CD4-positive, alpha-beta T cell (primary cell): ENCODE data around the gene MGA. TPM values are rescaled to one million over a fixed set of nuclear protein-coding genes. Genes with fewer than 3 reads are reported as not detected.

Experiments used
- ATAC-seq: fragments of 200-7000 bp; cut with Tn5 transposase; one replicate; pipeline ENCODE4 v1.10.0; 2022; ENCODE audit warnings: mild to moderate bottlenecking; ENCODE audit not compliant: poor library complexity
- CTCF ChIA-PET: fragments of 350-600 bp; sonication (Branson Sonifier 250); formaldehyde crosslinking; loops from one replicate; lab custom pipeline; 2021; ENCODE audit warnings: antibody characterized with exemption, inconsistent platforms; lab: Charles Lee
- POLR2A ChIA-PET: fragments of 350-600 bp; sonication (Branson Sonifier 250); formaldehyde crosslinking; loops from one replicate; lab custom pipeline; 2021; ENCODE audit warnings: antibody characterized with exemption, inconsistent platforms; lab: Charles Lee
- DNase-seq, 14 experiments: peaks; one replicate each; pipeline ENCODE4 v3.0.0-alpha.2; 2013 to 2020; ENCODE audit warnings: mixed read lengths in 2 of 14
- H3K27ac ChIP-seq, 2 donors: one replicate each; pipeline versions ENCODE4 v1.5.1 to v1.7.0; 2013; ENCODE audit warnings: low read length in 2 of 2, low read depth in 1 of 2, mild to moderate bottlenecking in 1 of 2
- H3K27me3 ChIP-seq, 2 experiments: 1 replicate in 1 of 2; 2 replicates in 1 of 2; pipeline versions ENCODE4 v1.6.1 to v1.7.0; 2013; ENCODE audit warnings: low read length in 2 of 2, control low read depth in 1 of 2, mild to moderate bottlenecking in 1 of 2, moderate library complexity in 1 of 2; ENCODE audit not compliant: insufficient read depth in 2 of 2, control insufficient read depth in 1 of 2
- H3K36me3 ChIP-seq: one replicate; pipeline ENCODE4 v1.6.1; 2013; ENCODE audit warnings: low read length, control low read depth; ENCODE audit not compliant: insufficient read depth
- H3K4me1 ChIP-seq: one replicate; pipeline ENCODE4 v1.6.1; 2013; ENCODE audit warnings: low read length, control low read depth; ENCODE audit not compliant: insufficient read depth
- H3K4me3 ChIP-seq: one replicate; pipeline ENCODE4 v1.5.1; 2013; ENCODE audit warnings: mild to moderate bottlenecking, low read length, moderate library complexity
- H3K9me3 ChIP-seq, 2 experiments: 1 replicate in 1 of 2; 2 replicates in 1 of 2; pipeline versions ENCODE4 v1.6.1 to v1.7.0; 2013; ENCODE audit warnings: low read length in 2 of 2, mild to moderate bottlenecking in 2 of 2, control low read depth in 1 of 2, moderate library complexity in 1 of 2; ENCODE audit not compliant: control insufficient read depth in 1 of 2, insufficient read depth in 1 of 2
- H3K27ac Mint-ChIP-seq: one replicate; pipeline ENCODE4 v1.8.0; 2020; ENCODE audit warnings: mixed read lengths
- H3K27me3 Mint-ChIP-seq: one replicate; pipeline ENCODE4 v1.8.0; 2021; ENCODE audit warnings: mixed read lengths
- H3K36me3 Mint-ChIP-seq: one replicate; pipeline ENCODE4 v1.8.0; 2021; ENCODE audit warnings: low read depth, mixed read lengths
- H3K4me1 Mint-ChIP-seq: one replicate; pipeline ENCODE4 v1.8.0; 2021; ENCODE audit warnings: low read depth, mixed read lengths
- H3K4me3 Mint-ChIP-seq: one replicate; pipeline ENCODE4 v1.8.0; 2020; ENCODE audit warnings: mild to moderate bottlenecking, mixed read lengths
- H3K9me3 Mint-ChIP-seq: one replicate; pipeline ENCODE4 v1.8.0; 2020; ENCODE audit warnings: mixed read lengths
- CTCF ChIP-seq: fragments of 200-600 bp; IDR thresholded peaks from one replicate; pipeline ENCODE4 v1.8.0; 2022; ENCODE audit warnings: antibody characterized with exemption, mild to moderate bottlenecking
- intact Hi-C, 2 experiments: fragments of 100-400 bp; cut with DNase I in 1 of 2; cut with micrococcal nuclease in 1 of 2; formaldehyde crosslinking; loops; one replicate each; pipeline versions ENCODE4 v1.15.1 to v1.9.0; 2023 to 2025; cut with DNase I, micrococcal nuclease
- total RNA-seq, 174 experiments: library from RNA in 2 of 174; stranded (reverse) in 2 of 174; gene quantifications; one replicate each; pipeline ENCODE4 v1.2.3 and lab custom pipeline; 2021 to 2026

The MGA gene
- total RNA-seq, 2 experiments from 2014 or later, result 31.0 to 33.9 TPM

- H3K27ac ChIP-seq, result no peak overlapping the region
- H3K36me3 Mint-ChIP-seq, result no peaks in the 10 kb centered on the region
- no peak overlapping the region for H3K27ac Mint-ChIP-seq
- H3K27me3 Mint-ChIP-seq, result no peaks in the 10 kb centered on the region
- H3K4me3 ChIP-seq, result no peak overlapping the region
- peaks cover 55% of the 10 kb centered on the region for H3K4me1 Mint-ChIP-seq
- no peak for TF ChIP-seq CTCF
- intact Hi-C loops, result no loop called here
- H3K4me3 Mint-ChIP-seq, result no peak overlapping the region
- H3K36me3 ChIP-seq, result no peaks in the 10 kb centered on the region
- no peaks in the 10 kb centered on the region for H3K9me3 ChIP-seq
- ChIA-PET CTCF (interaction anchor here (1.6 kb wide), 1 partner anchor 16 kb away, joined by 5 read pairs; the partner anchor contains the start of gene MAPKBP1), POLR2A (no interaction called here)
- ATAC-seq (no peak), DNase-seq (no peak)
- H3K9me3 Mint-ChIP-seq, result no peaks in the 10 kb centered on the region
- no peaks in the 10 kb centered on the region for H3K27me3 ChIP-seq
- H3K4me1 ChIP-seq, result peaks cover 14% of the 10 kb centered on the region
Observed at GRCh38 chr15:41790169-41790568, 130.0 kb downstream of the MGA start.

- Histone ChIP-seq H3K36me3 (no peaks in the 10 kb centered on the region), H3K9me3 (no peaks in the 10 kb centered on the region), H3K4me3 (no peak overlapping the region), H3K27me3 (no peaks in the 10 kb centered on the region), H3K4me1 (peaks cover 15% of the 10 kb centered on the region), H3K27ac (no peak overlapping the region)
- intact Hi-C loops, result no loop called here
- Mint-ChIP-seq H3K4me3 (no peak overlapping the region), H3K36me3 (no peaks in the 10 kb centered on the region), H3K27me3 (no peaks in the 10 kb centered on the region), H3K9me3 (no peaks in the 10 kb centered on the region), H3K27ac (no peak overlapping the region), H3K4me1 (peaks cover 61% of the 10 kb centered on the region)
- no peak for DNase-seq
- ChIA-PET CTCF (interaction anchor here (1.6 kb wide), 1 partner anchor 16 kb away, joined by 5 read pairs; the partner anchor contains the start of gene MAPKBP1), POLR2A (no interaction called here)
- TF ChIP-seq CTCF, result no peak
- no peak for ATAC-seq
Observed at GRCh38 chr15:41790756-41791546, 130.7 kb downstream of the MGA start.

GRCh38 chr15:41791547-41791937, 131.3 kb downstream of the MGA start:
- H3K9me3 ChIP-seq, result no peaks in the 10 kb centered on the region
- CTCF ChIA-PET, result interaction anchor here (1.6 kb wide), 1 partner anchor 17 kb away, joined by 5 read pairs; the partner anchor contains the start of gene MAPKBP1
- no peak for TF ChIP-seq CTCF
- Mint-ChIP-seq H3K36me3 (no peaks in the 10 kb centered on the region), H3K4me1 (peaks cover 67% of the 10 kb centered on the region), H3K4me3 (no peak overlapping the region), H3K27me3 (no peaks in the 10 kb centered on the region), H3K27ac (no peak overlapping the region), H3K9me3 (no peaks in the 10 kb centered on the region)
- DNase-seq (no peak), ATAC-seq (no peak)
- peaks cover 17% of the 10 kb centered on the region for H3K4me1 ChIP-seq
- POLR2A ChIA-PET, result no interaction called here
- H3K4me3 ChIP-seq, result no peak overlapping the region
- H3K27me3 ChIP-seq, result no peaks in the 10 kb centered on the region
- intact Hi-C loops, result no loop called here
- no peak overlapping the region for H3K27ac ChIP-seq
- H3K36me3 ChIP-seq, result no peaks in the 10 kb centered on the region
